ENCODE data around the gene ZNF516.
A peak's percentile ranks its signal among the peaks of the same experiment; 100 is the strongest.

The ZNF516 gene

DNA sequence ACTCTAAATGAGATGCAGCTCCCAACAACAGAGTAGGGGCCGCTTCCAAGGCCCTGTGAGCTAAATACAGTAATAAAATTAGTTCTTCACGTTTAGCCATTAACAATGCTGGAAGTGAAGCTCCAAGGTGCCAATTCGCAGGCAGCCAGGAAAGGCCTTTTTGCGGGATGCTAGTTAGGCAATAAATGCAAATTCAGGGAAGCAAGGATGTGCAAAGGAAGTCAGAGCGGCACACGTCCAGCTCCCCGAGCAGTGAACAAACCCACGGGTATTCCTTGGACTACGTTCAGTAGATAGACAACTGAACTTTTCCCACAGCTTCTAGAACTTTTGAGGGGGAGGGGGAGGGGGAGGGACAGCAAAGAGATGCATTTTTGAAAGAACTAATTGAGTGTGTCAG, 6.9 kb downstream of the ZNF516 start:
- in situ Hi-C loops (cut with HindIII; ENCODE audit: low pct_ligation_motif_present, low sequenced_read_pairs), result no loop called here
- Histone ChIP-seq H3K4me3 (ENCODE audit: low read depth, low read length) (no peak overlapping the region), H3K36me3 (replicated peaks) (no peaks in the 10 kb centered on the region), H3K27ac (no peak overlapping the region), H3K27me3 (replicated peaks) (no peaks in the 10 kb centered on the region)
- TF ChIP-seq, protein P1, sequence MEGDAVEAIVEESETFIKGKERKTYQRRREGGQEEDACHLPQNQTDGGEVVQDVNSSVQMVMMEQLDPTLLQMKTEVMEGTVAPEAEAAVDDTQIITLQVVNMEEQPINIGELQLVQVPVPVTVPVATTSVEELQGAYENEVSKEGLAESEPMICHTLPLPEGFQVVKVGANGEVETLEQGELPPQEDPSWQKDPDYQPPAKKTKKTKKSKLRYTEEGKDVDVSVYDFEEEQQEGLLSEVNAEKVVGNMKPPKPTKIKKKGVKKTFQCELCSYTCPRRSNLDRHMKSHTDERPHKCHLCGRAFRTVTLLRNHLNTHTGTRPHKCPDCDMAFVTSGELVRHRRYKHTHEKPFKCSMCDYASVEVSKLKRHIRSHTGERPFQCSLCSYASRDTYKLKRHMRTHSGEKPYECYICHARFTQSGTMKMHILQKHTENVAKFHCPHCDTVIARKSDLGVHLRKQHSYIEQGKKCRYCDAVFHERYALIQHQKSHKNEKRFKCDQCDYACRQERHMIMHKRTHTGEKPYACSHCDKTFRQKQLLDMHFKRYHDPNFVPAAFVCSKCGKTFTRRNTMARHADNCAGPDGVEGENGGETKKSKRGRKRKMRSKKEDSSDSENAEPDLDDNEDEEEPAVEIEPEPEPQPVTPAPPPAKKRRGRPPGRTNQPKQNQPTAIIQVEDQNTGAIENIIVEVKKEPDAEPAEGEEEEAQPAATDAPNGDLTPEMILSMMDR (IDR thresholded peaks at IDR 0.05; ENCODE audit: low read depth, low read length, missing control alignments), result no peak
- DNase-seq, result peak; percentile 7

- no peaks in the 10 kb centered on the region for H3K36me3 ChIP-seq (replicated peaks)
- in situ Hi-C loops (cut with HindIII; ENCODE audit: low pct_ligation_motif_present, low sequenced_read_pairs), result no loop called here
- no peak overlapping the region for H3K4me3 ChIP-seq (ENCODE audit: low read depth, low read length)
- no peaks in the 10 kb centered on the region for H3K27me3 ChIP-seq (replicated peaks)
- no peak for DNase-seq
- no peak overlapping the region for H3K27ac ChIP-seq
- TF ChIP-seq, protein P1 (IDR thresholded peaks at IDR 0.05; ENCODE audit: low read depth, low read length, missing control alignments), result no peak
Observed at GRCh38 chr18:76487782-76488181, 7.3 kb downstream of the ZNF516 start.

GRCh38 chr18:76487070-76487469, 8.0 kb downstream of the ZNF516 start:
- TF ChIP-seq, protein P1 (IDR thresholded peaks at IDR 0.05; ENCODE audit: low read depth, low read length, missing control alignments), result no peak
- in situ Hi-C loops (cut with HindIII; ENCODE audit: low pct_ligation_motif_present, low sequenced_read_pairs), result no loop called here
- Histone ChIP-seq H3K4me3 (ENCODE audit: low read depth, low read length) (no peak overlapping the region), H3K36me3 (replicated peaks) (no peaks in the 10 kb centered on the region), H3K27ac (no peak overlapping the region), H3K27me3 (replicated peaks) (no peaks in the 10 kb centered on the region)
- DNase-seq, result no peak

- Histone ChIP-seq H3K27me3 (replicated peaks) (no peaks in the 10 kb centered on the region), H3K4me3 (ENCODE audit: low read depth, low read length) (no peak overlapping the region), H3K27ac (no peak overlapping the region), H3K36me3 (replicated peaks) (no peaks in the 10 kb centered on the region)
- no peak for DNase-seq
- TF ChIP-seq, protein P1 (IDR thresholded peaks at IDR 0.05; ENCODE audit: low read depth, low read length, missing control alignments), result no peak
- in situ Hi-C loops (cut with HindIII; ENCODE audit: low pct_ligation_motif_present, low sequenced_read_pairs), result no loop called here
Observed at GRCh38 chr18:76486574-76486973, 8.5 kb downstream of the ZNF516 start.

- Histone ChIP-seq H3K27ac (no peak overlapping the region), H3K27me3 (replicated peaks) (no peaks in the 10 kb centered on the region), H3K4me3 (ENCODE audit: low read depth, low read length) (no peak overlapping the region), H3K36me3 (replicated peaks) (no peaks in the 10 kb centered on the region)
- DNase-seq, result no peak
- in situ Hi-C loops (cut with HindIII; ENCODE audit: low pct_ligation_motif_present, low sequenced_read_pairs), result no loop called here
- TF ChIP-seq, protein P1 (IDR thresholded peaks at IDR 0.05; ENCODE audit: low read depth, low read length, missing control alignments), result no peak
Observed at GRCh38 chr18:76486038-76486437, 9.0 kb downstream of the ZNF516 start.

- no peaks in the 10 kb centered on the region for H3K27me3 ChIP-seq (replicated peaks)
- no peak overlapping the region for H3K4me3 ChIP-seq (ENCODE audit: low read depth, low read length)
- in situ Hi-C loops (cut with HindIII; ENCODE audit: low pct_ligation_motif_present, low sequenced_read_pairs), result no loop called here
- TF ChIP-seq, protein P1 (IDR thresholded peaks at IDR 0.05; ENCODE audit: low read depth, low read length, missing control alignments), result no peak
- no peak for DNase-seq
- no peak overlapping the region for H3K27ac ChIP-seq
- H3K36me3 ChIP-seq (replicated peaks), result no peaks in the 10 kb centered on the region
Observed at GRCh38 chr18:76484749-76485387, 10.2 kb downstream of the ZNF516 start.
